ENCODE results near the gene NOD2. TPM values are rescaled to one million over a fixed set of nuclear protein-coding genes. Genes with fewer than 3 reads are reported as not detected.

Gene NOD2
- total RNA-seq, 4 donors from 2014 or later = 0.41 to 2.6 (median 2.2) TPM; not detected in 1

DNA sequence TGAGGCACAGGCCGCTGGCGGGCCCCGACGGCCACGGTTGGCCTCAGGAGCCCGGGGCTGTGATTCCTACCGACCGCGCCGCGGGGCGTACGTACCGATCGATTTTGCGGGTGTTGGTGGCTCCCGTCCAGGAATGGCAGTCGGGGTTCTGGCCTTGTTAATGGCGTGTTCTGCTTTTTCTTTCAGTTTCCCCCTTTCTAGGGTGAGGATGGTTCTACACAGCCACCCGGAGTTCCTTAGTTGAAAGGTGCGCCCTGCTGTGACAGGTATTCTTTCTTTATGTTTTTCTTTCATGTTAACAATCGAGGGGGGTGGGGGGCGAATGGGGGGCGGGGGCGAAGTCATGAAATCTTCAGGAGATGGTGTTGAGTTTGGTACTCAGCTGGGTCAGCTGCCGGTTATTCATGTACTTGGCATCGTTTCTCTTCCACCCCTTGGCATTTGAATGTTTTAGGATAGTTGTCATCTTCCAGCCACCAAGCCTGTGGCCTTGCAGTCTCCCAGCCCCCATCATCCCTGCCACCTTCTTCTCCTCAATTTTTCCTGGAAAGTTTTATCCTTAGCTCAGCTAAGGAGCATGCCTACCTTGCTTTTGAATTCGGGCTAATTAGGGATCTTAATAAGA lies 49.3 kb downstream of the NOD2 start:
- Histone ChIP-seq H3K4me3 (peak overlapping the region; percentile 79 to 100 (median 90)), H3K9me3 (no peaks in the 10 kb centered on the region), H3K27me3 (no peaks in the 10 kb centered on the region), H3K4me1 (peaks cover 11 to 53% (median 19%) of the 10 kb centered on the region in 4 donors), H3K27ac (peak overlapping the region; percentile 90 to 97 (median 91)), H3K36me3 (no peaks in the 10 kb centered on the region)
- DNase-seq = peak; percentile 46
- no peak for TF ChIP-seq POLR2AphosphoS5 (IDR thresholded peaks at IDR 0.05)
- TF ChIP-seq EP300 (IDR thresholded peaks at IDR 0.05; ENCODE audit: low read depth) = no peak
- TF ChIP-seq CTCF (IDR thresholded peaks at IDR 0.05) = no peak
- TF ChIP-seq POLR2A (IDR thresholded peaks at IDR 0.05) = no peak
- WGBS, 2 donors (ENCODE audit: low coverage in 1 of 2) = 1 to 3% methylated on average over 7 to 27 of the region's 28 CpGs
- intact Hi-C loops (cut with DNase I; ENCODE audit: low total_unique reads) (no loop called here), in situ Hi-C loops (cut with MboI; ENCODE audit: low pct_ligation_motif_present in 1 of 4, low pct_unique_long_range_greater_than_20kb in 1 of 4, low sequenced_read_pairs in 3 of 4) (no loop called here)

DNA sequence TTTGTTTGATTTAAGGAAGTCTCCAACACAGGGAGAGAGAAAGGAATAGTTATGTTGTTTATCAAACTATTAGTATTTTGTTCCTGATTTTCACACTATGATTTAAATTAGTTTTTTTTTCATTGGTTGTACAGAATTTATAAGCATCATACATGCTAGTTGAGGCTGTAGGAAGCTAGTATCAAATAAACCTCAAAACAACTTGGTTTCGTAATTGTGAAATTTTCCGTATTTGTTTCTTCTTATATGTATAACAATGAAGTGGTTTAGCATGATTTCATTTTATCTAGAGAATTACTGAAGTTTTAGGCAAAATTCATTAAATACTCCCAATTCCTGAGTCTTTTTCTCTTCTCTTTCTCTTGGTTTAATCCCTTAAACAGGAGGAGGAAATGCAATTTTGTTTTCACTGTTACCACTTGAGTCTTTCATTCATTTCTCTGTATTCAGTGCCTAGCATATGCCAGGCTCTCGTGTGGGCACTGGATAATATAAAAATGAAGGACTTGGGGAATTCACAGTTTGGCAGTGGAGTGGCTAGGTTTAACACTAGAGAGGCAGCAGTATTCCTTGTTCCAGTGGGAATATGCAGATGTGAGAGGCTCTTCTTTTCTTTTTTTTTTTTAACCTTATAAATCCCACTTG lies 50.3 kb downstream of the NOD2 start:
- in situ Hi-C loops (cut with MboI; ENCODE audit: low pct_ligation_motif_present in 1 of 4, low pct_unique_long_range_greater_than_20kb in 1 of 4, low sequenced_read_pairs in 3 of 4) (no loop called here), intact Hi-C loops (cut with DNase I; ENCODE audit: low total_unique reads) (no loop called here)
- WGBS, 2 donors (ENCODE audit: low coverage in 1 of 2) = 40 to 42% methylated on average over 3 of the region's 3 CpGs
- H3K36me3 ChIP-seq = no peaks in the 10 kb centered on the region
- no peak for DNase-seq
- no peaks in the 10 kb centered on the region for H3K27me3 ChIP-seq
- H3K27ac ChIP-seq = peak overlapping the region; percentile 90 to 97 (median 91)
- TF ChIP-seq POLR2AphosphoS5 (IDR thresholded peaks at IDR 0.05) (no peak), EP300 (IDR thresholded peaks at IDR 0.05; ENCODE audit: low read depth) (no peak), POLR2A (IDR thresholded peaks at IDR 0.05) (no peak), CTCF (IDR thresholded peaks at IDR 0.05) (no peak)
- H3K4me1 ChIP-seq = peaks cover 11 to 58% (median 19%) of the 10 kb centered on the region in 4 donors
- H3K4me3 ChIP-seq = peak overlapping the region in 1 of 4 donors; percentile 100
- H3K9me3 ChIP-seq = no peaks in the 10 kb centered on the region

DNA sequence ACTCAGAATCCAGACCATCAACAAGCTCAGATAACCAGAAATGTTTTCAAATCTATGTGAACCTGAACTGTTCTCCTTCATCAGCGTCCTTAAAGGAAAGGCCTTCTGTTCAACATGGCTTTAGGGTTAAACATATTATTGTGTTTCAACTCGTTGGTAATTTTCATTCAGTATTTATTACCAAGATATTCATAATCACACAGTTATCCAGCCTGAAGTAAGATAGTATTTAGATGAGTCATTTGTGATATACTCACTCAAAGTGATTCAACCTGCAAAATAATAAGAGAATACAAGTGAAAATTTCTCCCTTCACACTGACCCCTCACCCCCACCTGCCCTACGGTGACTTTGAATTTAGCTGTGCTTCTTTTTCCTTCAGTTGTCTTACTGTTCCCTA lies 51.5 kb downstream of the NOD2 start:
- no peak for DNase-seq
- peak overlapping the region in 2 of 4 donors; percentile 11 to 97 for H3K27ac ChIP-seq
- intact Hi-C loops (cut with DNase I; ENCODE audit: low total_unique reads) = no loop called here
- 52 to 63% methylated on average over 3 of the region's 3 CpGs for WGBS, 2 donors (ENCODE audit: low coverage in 1 of 2)
- H3K4me3 ChIP-seq = no peak overlapping the region
- peaks cover 0 to 5% (median under 1%) of the 10 kb centered on the region in 4 donors for H3K36me3 ChIP-seq
- peaks cover 11 to 64% (median 19%) of the 10 kb centered on the region in 4 donors for H3K4me1 ChIP-seq
- H3K9me3 ChIP-seq = no peaks in the 10 kb centered on the region
- in situ Hi-C loops (cut with MboI; ENCODE audit: low pct_ligation_motif_present in 1 of 4, low pct_unique_long_range_greater_than_20kb in 1 of 4, low sequenced_read_pairs in 3 of 4) = no loop called here
- no peaks in the 10 kb centered on the region for H3K27me3 ChIP-seq
- TF ChIP-seq CTCF (IDR thresholded peaks at IDR 0.05) (no peak), POLR2A (IDR thresholded peaks at IDR 0.05) (no peak), EP300 (IDR thresholded peaks at IDR 0.05; ENCODE audit: low read depth) (no peak), POLR2AphosphoS5 (IDR thresholded peaks at IDR 0.05) (no peak)

DNA sequence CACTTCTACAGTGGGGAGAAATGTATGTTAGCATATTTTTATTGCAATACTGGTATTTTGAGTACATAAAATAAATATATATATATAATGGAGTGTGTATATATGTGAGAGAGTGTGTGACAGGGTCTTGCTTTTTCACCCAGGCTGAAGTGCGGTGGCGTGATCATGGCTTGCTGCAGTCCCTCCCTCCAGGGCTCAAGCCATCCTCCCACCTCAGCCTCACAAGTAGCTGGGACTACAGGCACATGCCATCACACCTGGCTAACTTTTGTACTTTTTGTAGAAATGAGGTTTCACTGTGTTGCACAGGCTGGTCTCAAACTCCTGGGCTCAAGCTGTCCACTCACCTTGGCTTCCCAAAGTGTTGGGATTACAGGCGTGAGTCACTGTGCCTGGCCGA lies 52.5 kb downstream of the NOD2 start:
- in situ Hi-C loops (cut with MboI; ENCODE audit: low pct_ligation_motif_present in 1 of 4, low pct_unique_long_range_greater_than_20kb in 1 of 4, low sequenced_read_pairs in 3 of 4) = no loop called here
- 79 to 92% methylated on average over 4 of the region's 4 CpGs for WGBS, 2 donors (ENCODE audit: low coverage in 1 of 2)
- Histone ChIP-seq H3K9me3 (no peaks in the 10 kb centered on the region), H3K4me1 (peaks cover 11 to 66% (median 18%) of the 10 kb centered on the region in 4 donors), H3K36me3 (peaks cover 0 to 13% (median 6%) of the 10 kb centered on the region in 4 donors), H3K4me3 (no peak overlapping the region), H3K27ac (peak overlapping the region in 1 of 4 donors; percentile 16), H3K27me3 (no peaks in the 10 kb centered on the region)
- DNase-seq = no peak
- no peak for TF ChIP-seq EP300 (IDR thresholded peaks at IDR 0.05; ENCODE audit: low read depth)
- TF ChIP-seq CTCF (IDR thresholded peaks at IDR 0.05) = no peak
- no peak for TF ChIP-seq POLR2AphosphoS5 (IDR thresholded peaks at IDR 0.05)
- no peak for TF ChIP-seq POLR2A (IDR thresholded peaks at IDR 0.05)
- intact Hi-C loops (cut with DNase I; ENCODE audit: low total_unique reads) = no loop called here

All from transverse colon (tissue), 4 donors.